ENCODE results near the gene UNC93A.
"Not testable (repeated sequence)": the region's sequence is repeated elsewhere in the genome, so short reads cannot be mapped to it uniquely, and the experiment has no call there.

UNC93A gene

DNA sequence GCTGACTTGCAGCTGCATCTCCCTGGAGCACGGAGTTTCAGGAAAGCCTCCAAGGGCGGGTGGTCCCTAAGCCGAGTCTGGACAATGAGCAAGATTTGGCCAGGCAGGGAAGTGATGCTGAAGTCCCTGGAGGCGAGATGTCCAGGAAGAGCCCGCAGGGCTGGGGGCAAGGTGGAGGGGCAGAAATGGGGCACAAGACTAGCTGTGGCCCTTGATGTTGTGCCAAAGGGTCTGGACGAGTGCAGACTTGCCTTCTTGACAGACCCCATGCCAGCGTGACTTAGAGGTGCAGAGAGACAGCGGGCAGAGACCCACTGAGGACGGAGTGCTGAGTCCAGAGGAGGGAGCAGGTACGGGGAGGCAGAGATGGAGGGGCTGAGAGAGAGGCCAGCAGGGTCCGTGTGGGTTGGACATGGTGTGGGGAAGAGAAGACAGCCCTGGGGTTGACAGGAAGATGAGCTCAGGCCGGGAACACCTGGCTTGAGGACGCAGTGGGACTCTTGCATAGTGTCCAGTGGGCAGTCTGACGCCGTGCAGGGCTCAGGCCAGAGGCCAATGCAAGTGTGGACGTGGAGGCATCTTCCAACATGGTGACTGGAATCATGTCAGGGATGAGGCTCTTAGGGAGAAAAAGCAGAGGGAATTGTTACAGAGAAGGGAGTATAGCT is 8.7 kb downstream of the UNC93A start:
- TF ChIP-seq POLR2A (IDR thresholded peaks at IDR 0.05; ENCODE audit: low read depth, low read length), result no peak
- TF ChIP-seq POLR2AphosphoS5 (IDR thresholded peaks at IDR 0.05; ENCODE audit: low read depth, low read length), result no peak
- TF ChIP-seq TAF1 (IDR thresholded peaks at IDR 0.05; ENCODE audit: borderline replicate concordance, low read depth, low read length), result no peak
- FAIRE-seq (no peak), DNase-seq (ENCODE audit: insufficient read length) (no peak)

DNA sequence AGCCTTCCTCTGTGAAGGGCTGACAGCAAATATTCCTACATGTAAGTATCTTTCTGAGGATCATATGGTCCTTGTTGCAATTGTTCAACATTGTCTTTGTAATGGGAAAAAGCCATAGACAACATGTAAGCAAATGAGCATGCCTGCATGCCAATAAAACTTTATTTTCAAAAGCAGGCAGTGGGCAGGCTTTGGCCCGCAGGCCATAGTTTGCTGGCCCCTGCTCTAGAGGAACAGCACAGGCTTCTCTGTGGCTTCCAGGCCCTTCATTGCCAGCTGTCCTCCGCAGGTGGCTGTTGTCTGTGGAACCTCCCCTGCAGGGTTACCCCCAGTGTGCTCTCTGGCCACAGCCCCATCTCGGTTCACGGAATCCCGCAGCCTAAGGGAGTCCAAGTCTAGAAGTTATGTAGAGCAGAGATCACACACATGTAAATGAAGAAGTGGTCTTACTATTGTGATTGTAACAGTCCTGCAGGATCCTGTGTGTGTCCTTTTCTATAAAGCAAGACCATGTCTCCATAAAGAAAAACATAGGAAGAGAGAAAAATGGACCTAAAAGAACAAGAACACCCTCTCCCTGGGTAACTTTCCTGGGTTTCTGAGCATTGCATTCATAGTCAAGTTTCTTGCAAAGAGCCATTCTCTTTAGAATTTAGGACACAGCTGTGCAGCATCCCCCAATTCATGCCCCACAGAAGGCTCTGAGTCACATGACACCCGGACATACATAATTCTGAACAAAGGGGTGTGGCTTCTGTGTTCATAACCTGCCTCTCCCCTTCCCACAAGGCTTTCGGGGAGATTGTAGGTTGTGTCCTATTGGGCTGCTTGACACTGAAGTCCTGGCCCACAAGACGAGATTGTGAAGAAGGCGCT is 10.0 kb downstream of the UNC93A start:
- TF ChIP-seq TAF1 (IDR thresholded peaks at IDR 0.05; ENCODE audit: borderline replicate concordance, low read depth, low read length), result no peak
- TF ChIP-seq POLR2AphosphoS5 (IDR thresholded peaks at IDR 0.05; ENCODE audit: low read depth, low read length), result no peak
- TF ChIP-seq POLR2A (IDR thresholded peaks at IDR 0.05; ENCODE audit: low read depth, low read length), result no peak
- no peak for DNase-seq (ENCODE audit: insufficient read length)
- FAIRE-seq, result no peak

DNA sequence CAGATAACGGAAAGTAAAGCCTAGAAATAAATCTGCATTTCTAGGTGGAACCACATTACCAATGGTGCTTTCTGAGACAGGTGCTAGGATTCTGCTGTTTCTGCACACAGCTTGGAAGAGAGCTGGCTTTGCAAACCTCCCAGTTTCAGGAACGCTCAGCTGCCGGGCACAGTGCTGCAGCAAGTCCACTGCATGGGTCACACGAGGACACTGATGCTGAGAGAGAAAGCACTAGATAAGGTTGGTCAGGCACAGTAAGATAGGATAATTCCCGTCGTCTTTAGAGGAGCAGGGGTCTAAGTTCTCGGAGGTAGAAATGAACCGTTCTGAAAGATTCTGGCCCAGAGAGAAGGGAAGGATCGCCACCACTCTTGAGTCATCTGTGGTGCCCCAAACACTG is 11.0 kb downstream of the UNC93A start:
- no peak for TF ChIP-seq TAF1 (IDR thresholded peaks at IDR 0.05; ENCODE audit: borderline replicate concordance, low read depth, low read length)
- no peak for TF ChIP-seq POLR2A (IDR thresholded peaks at IDR 0.05; ENCODE audit: low read depth, low read length)
- DNase-seq (ENCODE audit: insufficient read length), result no peak
- no peak for FAIRE-seq

DNA sequence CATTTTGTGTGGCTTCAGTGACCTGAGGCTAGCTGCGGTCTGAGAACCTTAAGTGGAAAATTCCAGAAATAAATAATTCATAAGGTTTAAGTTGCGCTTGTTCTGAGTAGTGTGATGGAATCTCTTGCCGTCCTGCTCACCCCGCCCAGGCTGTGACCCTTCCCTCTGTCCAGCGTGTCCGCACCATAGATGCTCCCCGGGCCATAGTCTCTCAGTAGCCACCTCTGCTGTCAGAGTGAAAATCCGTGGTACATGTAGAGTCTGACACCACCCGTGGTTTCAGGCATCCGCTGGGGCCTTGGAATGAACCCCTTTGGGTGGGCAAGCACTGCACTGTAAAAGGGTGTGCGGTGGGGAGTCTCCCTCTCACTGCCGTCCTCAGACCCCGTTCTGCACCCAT is 11.7 kb downstream of the UNC93A start:
- no peak for FAIRE-seq
- no peak for TF ChIP-seq TAF1 (IDR thresholded peaks at IDR 0.05; ENCODE audit: borderline replicate concordance, low read depth, low read length)
- no peak for TF ChIP-seq POLR2A (IDR thresholded peaks at IDR 0.05; ENCODE audit: low read depth, low read length)
- TF ChIP-seq POLR2AphosphoS5 (IDR thresholded peaks at IDR 0.05; ENCODE audit: low read depth, low read length), result no peak
- DNase-seq (ENCODE audit: insufficient read length), result no peak

DNA sequence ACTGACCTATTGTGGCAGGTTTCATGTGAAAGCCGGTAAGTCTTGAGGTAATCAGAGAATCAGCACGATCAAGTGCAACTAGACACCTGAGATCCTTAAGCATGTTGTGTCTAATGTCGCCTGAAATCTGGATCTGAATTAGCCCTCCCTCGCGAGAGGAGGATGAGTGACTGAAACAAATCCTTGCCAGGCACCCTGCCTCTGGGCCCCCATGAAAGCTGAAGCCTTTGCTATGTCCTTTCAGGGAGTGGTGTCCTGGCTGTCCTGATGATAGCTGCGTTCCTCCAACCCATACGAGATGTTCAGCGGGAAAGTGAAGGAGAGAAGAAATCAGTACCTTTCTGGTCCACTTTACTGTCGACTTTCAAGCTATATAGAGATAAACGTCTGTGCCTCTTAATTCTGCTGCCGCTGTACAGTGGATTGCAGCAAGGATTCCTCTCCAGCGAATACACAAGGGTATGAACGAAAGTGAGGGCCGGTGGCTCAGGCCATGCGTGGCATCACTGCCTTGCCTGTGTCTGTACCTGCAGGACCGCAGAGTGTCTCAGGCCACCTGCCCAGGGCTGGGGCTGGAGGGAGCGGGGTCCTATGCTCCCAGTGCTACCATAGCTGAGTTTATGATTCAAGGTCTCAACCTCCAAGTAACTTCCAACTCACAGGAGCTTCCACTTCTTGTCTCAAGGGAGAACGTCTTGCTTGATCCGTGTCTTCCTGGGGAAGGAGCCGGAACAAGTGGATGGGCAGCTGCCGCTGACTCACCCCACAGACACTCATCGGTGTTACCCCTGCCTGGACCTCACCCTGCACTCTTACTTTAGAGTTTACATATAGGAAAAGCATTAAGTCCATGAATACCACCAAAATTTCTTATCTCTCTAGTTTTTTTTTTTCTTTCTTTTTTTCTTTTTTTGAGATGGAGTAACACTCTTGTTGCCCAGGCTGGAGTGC is 12.8 kb downstream of the UNC93A start:
- TF ChIP-seq POLR2AphosphoS5 (IDR thresholded peaks at IDR 0.05; ENCODE audit: low read depth, low read length), result no peak
- TF ChIP-seq TAF1 (IDR thresholded peaks at IDR 0.05; ENCODE audit: borderline replicate concordance, low read depth, low read length), result no peak
- no peak for TF ChIP-seq POLR2A (IDR thresholded peaks at IDR 0.05; ENCODE audit: low read depth, low read length)
- no peak for FAIRE-seq
- no peak for DNase-seq (ENCODE audit: insufficient read length)

DNA sequence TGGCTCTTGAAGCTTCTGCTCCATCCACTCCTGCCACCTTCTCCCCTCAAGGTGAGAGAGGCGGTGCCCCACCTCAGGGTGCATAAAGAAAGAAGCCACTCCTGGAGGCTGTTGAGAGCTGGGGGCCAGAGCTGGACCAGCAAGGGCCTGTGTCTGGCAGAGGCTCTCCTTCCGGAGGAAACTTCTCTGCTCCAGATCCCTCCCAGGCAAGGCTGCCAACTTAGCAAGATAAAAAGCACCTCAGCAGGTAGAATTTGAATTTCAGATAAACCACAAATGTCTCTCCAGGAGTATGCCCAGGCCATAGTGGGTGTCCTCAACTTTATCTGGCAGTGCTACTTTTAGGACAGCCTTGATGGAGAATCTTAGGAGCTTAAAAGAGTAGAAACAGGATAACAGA is 13.8 kb downstream of the UNC93A start:
- no peak for TF ChIP-seq TAF1 (IDR thresholded peaks at IDR 0.05; ENCODE audit: borderline replicate concordance, low read depth, low read length)
- no peak for TF ChIP-seq POLR2AphosphoS5 (IDR thresholded peaks at IDR 0.05; ENCODE audit: low read depth, low read length)
- no peak for TF ChIP-seq POLR2A (IDR thresholded peaks at IDR 0.05; ENCODE audit: low read depth, low read length)
- no peak for FAIRE-seq

DNA sequence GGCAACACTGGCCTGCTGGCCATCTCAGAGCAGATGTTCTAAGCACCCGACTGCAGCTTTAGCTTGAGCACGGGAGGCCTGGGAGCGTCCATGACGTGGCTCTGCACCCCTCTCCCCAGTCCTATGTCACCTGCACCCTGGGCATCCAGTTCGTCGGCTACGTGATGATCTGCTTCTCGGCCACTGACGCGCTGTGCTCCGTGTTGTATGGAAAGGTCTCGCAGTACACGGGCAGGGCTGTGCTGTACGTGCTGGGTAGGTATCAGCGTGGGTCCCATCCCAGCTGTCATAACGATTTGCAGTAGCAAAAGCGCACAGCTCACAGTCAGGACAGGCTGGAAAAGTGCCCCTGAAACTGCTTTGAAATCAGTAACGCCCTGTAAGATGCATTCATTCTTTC is 14.7 kb downstream of the UNC93A start:
- FAIRE-seq (no peak), DNase-seq (ENCODE audit: insufficient read length) (no peak)
- no peak for TF ChIP-seq POLR2AphosphoS5 (IDR thresholded peaks at IDR 0.05; ENCODE audit: low read depth, low read length)
- TF ChIP-seq TAF1 (IDR thresholded peaks at IDR 0.05; ENCODE audit: borderline replicate concordance, low read depth, low read length), result no peak
- no peak for TF ChIP-seq POLR2A (IDR thresholded peaks at IDR 0.05; ENCODE audit: low read depth, low read length)

More for the DNA sequence above, 13.8 kb downstream of the UNC93A start:
- no peak for DNase-seq (ENCODE audit: insufficient read length)

DNA sequence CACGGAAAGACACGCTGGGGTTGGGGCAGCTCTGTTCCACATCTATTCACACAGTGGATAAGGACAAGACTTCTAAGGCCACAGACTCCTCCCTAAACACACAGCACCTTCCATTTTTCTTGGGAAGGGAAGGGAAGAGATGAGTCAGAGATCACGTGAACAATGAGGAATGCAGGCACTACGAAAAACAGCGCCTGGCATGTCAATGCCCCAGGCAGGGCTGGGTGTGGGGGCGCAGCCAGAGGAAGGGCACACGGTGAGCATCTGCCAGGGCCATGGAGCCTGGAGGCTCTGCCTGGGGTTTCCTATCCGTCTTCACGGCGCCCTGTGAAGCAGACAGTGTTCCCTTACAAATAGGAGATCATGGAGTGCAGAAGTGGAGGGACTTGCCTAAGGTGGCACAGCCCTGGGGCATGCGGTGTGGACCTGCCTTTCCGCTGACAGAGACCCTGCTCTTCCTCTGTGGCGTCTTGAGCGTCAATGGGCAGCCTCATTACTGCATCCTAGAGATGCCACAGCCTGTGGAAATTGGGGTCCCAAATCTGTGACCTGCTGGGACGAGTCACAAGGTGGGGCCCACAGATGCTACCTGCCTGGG is 15.4 kb downstream of the UNC93A start:
- no peak for DNase-seq (ENCODE audit: insufficient read length)

DNA sequence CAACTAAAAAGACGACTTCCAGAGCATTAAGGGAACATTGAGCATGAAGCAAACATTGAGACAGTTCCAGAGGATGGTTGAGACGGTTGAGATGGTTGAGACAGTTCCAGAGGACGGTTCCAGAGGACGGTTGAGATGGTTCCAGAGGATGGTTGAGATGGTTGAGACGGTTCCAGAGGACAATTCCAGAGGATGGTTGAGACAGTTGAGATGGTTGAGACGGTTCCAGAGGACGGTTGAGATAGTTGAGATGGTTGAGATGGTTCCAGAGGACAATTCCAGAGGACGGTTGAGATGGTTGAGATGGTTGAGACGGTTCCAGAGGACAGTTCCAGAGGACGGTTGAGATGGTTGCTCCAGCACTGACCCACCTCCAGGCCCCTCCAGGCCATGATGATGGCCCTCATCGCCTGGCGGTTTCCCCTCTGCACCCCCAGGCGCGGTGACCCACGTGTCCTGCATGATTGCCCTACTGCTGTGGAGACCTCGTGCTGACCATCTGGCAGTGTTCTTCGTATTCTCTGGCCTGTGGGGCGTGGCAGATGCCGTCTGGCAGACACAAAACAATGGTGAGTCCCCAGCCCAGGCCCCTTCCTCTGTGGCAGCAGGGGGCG is 16.3 kb downstream of the UNC93A start:
- FAIRE-seq (no peak), DNase-seq (ENCODE audit: insufficient read length) (no peak)
- TF ChIP-seq POLR2A (IDR thresholded peaks at IDR 0.05; ENCODE audit: low read depth, low read length) (no peak), POLR2AphosphoS5 (IDR thresholded peaks at IDR 0.05; ENCODE audit: low read depth, low read length) (no peak), TAF1 (IDR thresholded peaks at IDR 0.05; ENCODE audit: borderline replicate concordance, low read depth, low read length) (no peak)

More for the DNA sequence above, 15.4 kb downstream of the UNC93A start:
- no peak for TF ChIP-seq POLR2A (IDR thresholded peaks at IDR 0.05; ENCODE audit: low read depth, low read length)
- TF ChIP-seq POLR2AphosphoS5 (IDR thresholded peaks at IDR 0.05; ENCODE audit: low read depth, low read length), result no peak
- no peak for TF ChIP-seq TAF1 (IDR thresholded peaks at IDR 0.05; ENCODE audit: borderline replicate concordance, low read depth, low read length)
- no peak for FAIRE-seq

DNA sequence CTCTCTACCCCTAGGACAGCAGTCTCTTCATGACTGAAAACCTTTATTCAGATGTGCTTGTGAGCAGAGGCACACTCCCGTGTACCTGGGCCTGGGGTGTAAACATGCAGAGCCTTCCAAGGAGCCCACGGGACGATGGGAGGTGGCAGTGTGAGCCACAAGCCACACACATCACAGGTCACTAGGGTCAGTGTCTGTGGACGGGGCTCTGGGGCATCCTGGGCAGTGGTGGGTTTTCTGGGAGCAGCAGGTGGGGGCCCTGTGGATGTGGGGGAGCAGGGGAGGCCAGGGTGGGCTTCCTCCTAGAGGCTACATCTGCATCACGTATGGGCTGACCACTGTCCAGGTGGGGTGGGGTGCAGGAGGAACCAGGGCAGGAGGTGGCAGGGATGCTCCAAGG is 17.1 kb downstream of the UNC93A start:
- no peak for TF ChIP-seq TAF1 (IDR thresholded peaks at IDR 0.05; ENCODE audit: borderline replicate concordance, low read depth, low read length)
- TF ChIP-seq POLR2A (IDR thresholded peaks at IDR 0.05; ENCODE audit: low read depth, low read length), result no peak
- no peak for TF ChIP-seq POLR2AphosphoS5 (IDR thresholded peaks at IDR 0.05; ENCODE audit: low read depth, low read length)
- DNase-seq (ENCODE audit: insufficient read length) (no peak), FAIRE-seq (no peak)

DNA sequence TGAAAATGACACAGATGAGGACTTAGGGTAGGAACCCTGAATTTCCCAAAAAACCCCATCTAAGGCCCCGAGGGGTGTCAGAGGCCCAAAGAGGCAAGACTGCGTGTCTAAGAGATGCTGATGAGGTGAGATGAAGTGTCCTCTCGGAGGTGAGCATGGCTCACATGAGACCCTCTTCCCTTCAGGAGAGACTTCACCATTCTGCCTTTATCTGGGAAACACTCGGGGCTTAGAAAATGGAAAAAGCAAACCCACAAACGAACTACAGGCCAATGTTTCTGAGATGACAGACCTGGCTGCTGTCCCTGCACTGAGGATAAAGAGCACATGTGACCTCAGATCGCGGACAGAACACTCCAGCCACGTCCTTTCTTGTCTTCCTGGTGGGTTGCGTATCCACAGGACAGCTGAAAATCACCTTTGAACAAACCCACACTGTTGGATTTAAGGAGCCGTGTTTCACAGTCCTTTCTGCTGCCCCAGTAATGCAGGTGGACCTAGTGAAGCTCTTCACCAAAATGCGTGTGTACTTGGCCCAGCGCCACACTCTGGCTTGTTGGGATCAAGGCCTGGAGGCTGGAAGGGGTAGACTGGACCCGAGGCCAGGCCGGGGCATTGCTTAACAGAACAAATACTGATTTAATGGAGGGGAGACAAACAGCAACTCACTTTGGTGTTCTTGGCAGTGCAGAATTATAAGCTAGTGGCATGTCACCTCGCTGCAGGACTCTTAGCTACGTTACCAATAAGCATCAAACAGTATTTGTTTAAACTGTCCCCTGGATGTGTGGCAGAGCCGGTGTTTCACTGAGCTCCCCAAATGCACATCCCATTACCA is 18.5 kb downstream of the UNC93A start:
- not testable (repeated sequence) for FAIRE-seq

More for the DNA sequence above, 18.5 kb downstream of the UNC93A start:
- DNase-seq (ENCODE audit: insufficient read length), result not testable (repeated sequence)
